Nephron (organoid): ENCODE measurements around the gene C5AR2.

ENCODE experiments used
- H3K27ac Mint-ChIP-seq, 3 experiments: 2 replicates each; pipeline ENCODE4 v1.8.0; 2020; ENCODE audit warnings: mixed read lengths in 3 of 3, mild to moderate bottlenecking in 2 of 3, moderate library complexity in 1 of 3
- H3K27me3 Mint-ChIP-seq: 2 replicates; pipeline ENCODE4 v1.8.0; 2021; ENCODE audit warnings: low read depth, mild to moderate bottlenecking, moderate library complexity, mixed read lengths
- H3K36me3 Mint-ChIP-seq: 2 replicates; pipeline ENCODE4 v1.8.0; 2020; ENCODE audit warnings: low read depth, mixed read lengths
- H3K4me1 Mint-ChIP-seq: 2 replicates; pipeline ENCODE4 v1.8.0; 2020; ENCODE audit warnings: mixed read lengths
- H3K4me3 Mint-ChIP-seq, 3 experiments: 2 replicates each; pipeline ENCODE4 v1.8.0; 2020; ENCODE audit warnings: mild to moderate bottlenecking in 3 of 3, mixed read lengths in 3 of 3, moderate library complexity in 2 of 3
- H3K9me3 Mint-ChIP-seq: 2 replicates; pipeline ENCODE4 v1.8.0; 2020; ENCODE audit warnings: mixed read lengths
- CTCF ChIP-seq, 3 experiments: fragments of 200-600 bp; sonication (generic); IDR thresholded peaks; one replicate each; pipeline ENCODE4 v1.5.0; 2021; ENCODE audit warnings: antibody characterized with exemption in 3 of 3; ENCODE audit not compliant: unreplicated experiment in 3 of 3

C5AR2 gene

GRCh38 chr19:47389150-47389556 lies 57.2 kb downstream of the C5AR2 start:
- Mint-ChIP-seq H3K4me3 (no peak overlapping the region), H3K36me3 (no peaks in the 10 kb centered on the region), H3K27ac (no peak overlapping the region), H3K9me3 (no peaks in the 10 kb centered on the region), H3K4me1 (no peaks in the 10 kb centered on the region), H3K27me3 (peaks cover 26% of the 10 kb centered on the region)
- no peak for TF ChIP-seq CTCF (IDR thresholded peaks at IDR 0.05; ENCODE audit: unreplicated experiment in 3 of 3)

GRCh38 chr19:47390533-47391488 lies 58.8 kb downstream of the C5AR2 start:
- Mint-ChIP-seq H3K27me3 (peaks cover 27% of the 10 kb centered on the region), H3K27ac (no peak overlapping the region), H3K36me3 (no peaks in the 10 kb centered on the region), H3K9me3 (no peaks in the 10 kb centered on the region), H3K4me3 (no peak overlapping the region), H3K4me1 (no peaks in the 10 kb centered on the region)
- no peak for TF ChIP-seq CTCF (IDR thresholded peaks at IDR 0.05; ENCODE audit: unreplicated experiment in 3 of 3)

- no peak overlapping the region for H3K27ac Mint-ChIP-seq
- H3K9me3 Mint-ChIP-seq = no peaks in the 10 kb centered on the region
- no peaks in the 10 kb centered on the region for H3K36me3 Mint-ChIP-seq
- peak; percentile 78 to 85 (median 82) for TF ChIP-seq CTCF (IDR thresholded peaks at IDR 0.05; ENCODE audit: unreplicated experiment in 3 of 3)
- no peaks in the 10 kb centered on the region for H3K4me1 Mint-ChIP-seq
- H3K4me3 Mint-ChIP-seq = no peak overlapping the region
- H3K27me3 Mint-ChIP-seq = peaks cover 27% of the 10 kb centered on the region
Observed at GRCh38 chr19:47391510-47392223, 59.7 kb downstream of the C5AR2 start.
